Measurements from ENCODE around the gene CAPS. TPM values are rescaled to one million over a fixed set of nuclear protein-coding genes. Genes with fewer than 3 reads are reported as not detected.
"Not testable (repeated sequence)": the region's sequence is repeated elsewhere in the genome, so short reads cannot be mapped to it uniquely, and the experiment has no call there.

The CAPS gene
- total RNA-seq, 4 donors from 2014 or later, result 67.5 to 95.0 (median 77.4) TPM

DNA sequence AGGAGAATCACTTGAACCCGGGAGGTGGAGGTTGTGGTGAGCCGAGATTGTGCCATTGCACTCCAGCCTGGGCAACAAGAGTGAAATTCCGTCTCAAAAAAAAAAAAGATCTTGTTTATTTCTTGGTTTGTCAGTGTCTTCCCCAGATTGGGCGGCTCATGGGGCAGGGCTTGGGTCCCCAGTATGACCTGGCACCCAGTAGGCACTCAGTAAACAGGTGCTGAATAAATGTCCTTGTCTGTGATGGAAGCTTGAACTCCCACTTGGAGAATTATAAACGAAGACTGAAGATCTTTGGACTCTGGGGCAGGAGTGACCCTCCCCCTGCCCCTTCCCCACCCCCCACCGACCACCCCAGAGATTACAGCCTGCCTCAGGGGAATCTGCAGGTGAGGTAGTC is 33.9 kb upstream of the CAPS start:
- peaks cover 0 to 51% of the 10 kb centered on the region in 2 donors for H3K27me3 ChIP-seq
- H3K36me3 ChIP-seq, result no peaks in the 10 kb centered on the region
- WGBS, 2 donors, result 32 to 37% methylated on average over 6 of the region's 6 CpGs
- H3K4me1 ChIP-seq, result peaks cover 0 to 12% (median 0%) of the 10 kb centered on the region in 4 donors
- H3K27ac ChIP-seq, result no peak overlapping the region
- no peaks in the 10 kb centered on the region for H3K9me3 ChIP-seq
- no peak overlapping the region for H3K4me3 ChIP-seq
- TF ChIP-seq POLR2A (IDR thresholded peaks at IDR 0.05) (no peak), EP300 (IDR thresholded peaks at IDR 0.05) (no peak)
- TF ChIP-seq, protein P1, sequence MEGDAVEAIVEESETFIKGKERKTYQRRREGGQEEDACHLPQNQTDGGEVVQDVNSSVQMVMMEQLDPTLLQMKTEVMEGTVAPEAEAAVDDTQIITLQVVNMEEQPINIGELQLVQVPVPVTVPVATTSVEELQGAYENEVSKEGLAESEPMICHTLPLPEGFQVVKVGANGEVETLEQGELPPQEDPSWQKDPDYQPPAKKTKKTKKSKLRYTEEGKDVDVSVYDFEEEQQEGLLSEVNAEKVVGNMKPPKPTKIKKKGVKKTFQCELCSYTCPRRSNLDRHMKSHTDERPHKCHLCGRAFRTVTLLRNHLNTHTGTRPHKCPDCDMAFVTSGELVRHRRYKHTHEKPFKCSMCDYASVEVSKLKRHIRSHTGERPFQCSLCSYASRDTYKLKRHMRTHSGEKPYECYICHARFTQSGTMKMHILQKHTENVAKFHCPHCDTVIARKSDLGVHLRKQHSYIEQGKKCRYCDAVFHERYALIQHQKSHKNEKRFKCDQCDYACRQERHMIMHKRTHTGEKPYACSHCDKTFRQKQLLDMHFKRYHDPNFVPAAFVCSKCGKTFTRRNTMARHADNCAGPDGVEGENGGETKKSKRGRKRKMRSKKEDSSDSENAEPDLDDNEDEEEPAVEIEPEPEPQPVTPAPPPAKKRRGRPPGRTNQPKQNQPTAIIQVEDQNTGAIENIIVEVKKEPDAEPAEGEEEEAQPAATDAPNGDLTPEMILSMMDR (IDR thresholded peaks at IDR 0.05), result no peak
- no peak for DNase-seq (ENCODE audit: low spot score in 2 of 2)

DNA sequence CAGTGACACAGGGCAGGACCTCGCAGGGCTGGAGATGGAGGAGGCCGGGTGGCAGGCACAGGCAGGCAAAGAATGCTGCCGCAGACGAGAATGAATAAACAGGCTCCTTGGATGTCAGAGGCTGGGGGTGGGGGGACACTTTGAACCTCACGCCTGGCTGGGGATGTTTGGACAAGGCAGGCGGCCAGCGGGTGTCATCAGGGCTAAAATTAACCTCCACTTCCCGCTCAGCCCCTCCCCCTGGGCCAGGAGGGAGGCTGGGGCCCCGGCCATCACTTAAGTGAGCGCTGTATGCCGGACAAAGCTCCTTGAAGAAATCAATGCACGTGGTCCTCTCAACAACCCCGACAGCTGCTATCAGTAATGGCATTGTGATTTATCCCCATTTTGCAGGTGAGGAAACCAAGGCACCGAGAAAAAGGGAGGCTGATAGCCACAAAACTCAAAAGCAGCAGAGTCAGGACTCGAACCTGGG is 33.4 kb upstream of the CAPS start:
- DNase-seq (ENCODE audit: low spot score in 2 of 2), result no peak
- peaks cover 0 to 51% of the 10 kb centered on the region in 2 donors for H3K27me3 ChIP-seq
- peaks cover 0 to 12% (median 0%) of the 10 kb centered on the region in 4 donors for H3K4me1 ChIP-seq
- TF ChIP-seq, protein P1 (IDR thresholded peaks at IDR 0.05), result no peak
- TF ChIP-seq EP300 (IDR thresholded peaks at IDR 0.05) (no peak), POLR2A (IDR thresholded peaks at IDR 0.05) (no peak)
- no peaks in the 10 kb centered on the region for H3K9me3 ChIP-seq
- H3K36me3 ChIP-seq, result no peaks in the 10 kb centered on the region
- no peak overlapping the region for H3K4me3 ChIP-seq
- no peak overlapping the region for H3K27ac ChIP-seq
- WGBS, 2 donors, result 13 to 16% methylated on average over 10 to 13 of the region's 15 CpGs

DNA sequence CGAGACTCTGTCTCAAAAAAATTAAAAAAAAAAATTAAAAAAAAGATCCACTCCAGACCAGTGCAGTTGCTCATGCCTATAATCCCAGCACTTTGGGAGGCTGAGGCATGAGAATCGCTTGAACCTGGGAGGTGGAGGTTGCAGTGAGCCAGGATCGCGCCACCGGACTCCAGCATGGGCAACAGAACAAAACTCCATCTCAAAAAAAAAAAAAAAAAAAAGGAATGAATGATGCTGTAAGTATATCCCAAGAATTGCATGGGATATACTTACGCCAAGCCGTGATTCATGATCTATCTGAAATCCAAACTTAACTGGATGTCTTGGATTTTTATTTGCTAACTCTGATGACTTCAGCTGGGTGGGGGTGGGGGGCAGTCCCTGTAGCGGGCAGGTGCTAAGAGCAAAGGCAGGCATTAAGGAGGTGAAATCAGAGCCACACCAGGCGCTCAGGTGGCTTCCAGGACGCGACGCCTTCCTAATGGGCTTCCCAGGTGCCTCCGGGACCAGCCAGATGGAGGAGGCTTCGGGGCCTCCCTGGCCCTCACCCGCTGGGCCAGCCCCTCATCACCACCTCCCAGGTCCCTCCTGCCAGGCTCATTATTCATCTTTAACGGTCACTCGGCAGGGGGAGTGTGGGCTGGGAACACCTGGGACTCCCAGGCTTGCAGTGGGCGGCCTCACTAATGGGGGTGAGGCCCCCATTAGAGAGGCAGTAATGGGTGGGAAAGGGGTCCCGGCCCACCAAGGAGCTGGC is 32.3 kb upstream of the CAPS start:
- WGBS, 2 donors, result 61 to 67% methylated on average over 16 to 19 of the region's 19 CpGs
- TF ChIP-seq POLR2A (IDR thresholded peaks at IDR 0.05) (no peak), EP300 (IDR thresholded peaks at IDR 0.05) (no peak)
- TF ChIP-seq, protein P1 (IDR thresholded peaks at IDR 0.05), result no peak
- Histone ChIP-seq H3K4me1 (peaks cover 0 to 12% (median 0%) of the 10 kb centered on the region in 4 donors), H3K9me3 (no peaks in the 10 kb centered on the region), H3K4me3 (no peak overlapping the region), H3K27me3 (peaks cover 0 to 53% of the 10 kb centered on the region in 2 donors), H3K27ac (no peak overlapping the region), H3K36me3 (no peaks in the 10 kb centered on the region)
- DNase-seq (ENCODE audit: low spot score in 2 of 2), result no peak

DNA sequence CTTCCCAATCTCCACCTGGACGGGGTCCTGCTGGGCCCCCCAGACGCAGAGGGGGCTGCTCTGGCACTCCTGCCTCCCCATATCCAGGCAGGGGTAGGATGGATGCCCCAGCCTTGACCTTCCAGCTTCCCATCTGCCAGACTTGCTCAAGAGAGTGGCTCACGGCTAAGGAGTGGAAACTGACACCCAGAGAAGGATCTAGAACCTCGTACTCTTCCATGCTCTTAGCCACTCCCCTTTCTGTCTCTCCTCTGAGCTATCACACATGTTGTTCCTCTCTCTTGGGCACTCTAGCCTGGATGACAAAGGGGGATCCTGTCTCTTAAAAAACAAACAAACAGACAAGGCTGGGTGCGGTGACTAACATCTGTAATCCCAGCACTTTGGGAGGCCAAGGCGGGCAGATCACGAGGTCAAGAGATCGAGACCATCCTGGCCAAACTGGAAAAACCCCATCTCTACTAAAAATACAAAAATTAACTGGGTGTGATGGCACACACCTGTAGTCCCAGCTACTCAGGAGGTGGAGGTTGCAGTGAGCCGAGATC is 31.6 kb upstream of the CAPS start:
- H3K36me3 ChIP-seq, result no peaks in the 10 kb centered on the region
- H3K4me1 ChIP-seq, result peaks cover 0 to 12% (median 0%) of the 10 kb centered on the region in 4 donors
- no peak overlapping the region for H3K4me3 ChIP-seq
- WGBS, 2 donors, result 69 to 71% methylated on average over 8 to 9 of the region's 9 CpGs
- no peaks in the 10 kb centered on the region for H3K9me3 ChIP-seq
- peaks cover 0 to 51% of the 10 kb centered on the region in 2 donors for H3K27me3 ChIP-seq
- TF ChIP-seq, protein P1 (IDR thresholded peaks at IDR 0.05), result no peak
- no peak for TF ChIP-seq POLR2A (IDR thresholded peaks at IDR 0.05)
- no peak for TF ChIP-seq EP300 (IDR thresholded peaks at IDR 0.05)
- H3K27ac ChIP-seq, result no peak overlapping the region
- no peak for DNase-seq (ENCODE audit: low spot score in 2 of 2)

DNA sequence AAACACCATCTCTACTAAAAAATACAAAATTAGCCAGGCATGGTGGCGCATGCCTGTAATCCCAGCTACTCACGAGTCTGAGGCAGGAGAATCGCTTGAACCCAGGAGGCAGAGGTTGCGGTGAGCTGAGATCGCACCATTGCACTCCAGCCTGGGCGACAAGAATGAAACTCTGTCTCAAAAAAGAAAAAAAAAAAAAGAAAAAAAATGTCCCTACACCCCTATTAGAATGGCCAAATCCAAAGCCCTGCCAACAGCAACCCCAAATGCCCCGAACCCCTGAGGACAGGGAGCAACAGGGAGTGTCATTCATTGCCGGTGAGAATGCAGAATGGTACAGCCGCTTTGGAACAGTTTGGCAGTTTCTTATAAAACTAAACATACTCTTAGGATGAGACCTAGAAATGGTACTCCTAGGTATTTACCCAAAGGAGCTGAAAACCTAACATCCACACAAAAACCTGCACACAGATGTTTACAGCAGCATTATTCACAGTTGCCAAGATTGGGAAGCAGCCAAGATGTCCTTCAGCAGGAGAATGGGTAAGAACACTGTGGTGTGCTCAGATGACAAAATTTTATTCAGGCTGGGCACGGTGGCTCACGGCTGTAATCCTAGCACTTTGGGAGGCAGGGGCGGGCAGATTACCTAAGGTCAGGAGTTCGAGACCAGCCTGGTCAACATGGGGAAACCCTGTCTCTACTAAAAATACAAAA is 30.7 kb upstream of the CAPS start:
- Histone ChIP-seq H3K27me3 (peaks cover 0 to 45% of the 10 kb centered on the region in 2 donors), H3K4me1 (peaks cover 0 to 12% (median 0%) of the 10 kb centered on the region in 4 donors)
- not testable (repeated sequence) for H3K27ac ChIP-seq; DNase-seq (ENCODE audit: low spot score in 2 of 2); H3K9me3 ChIP-seq; H3K36me3 ChIP-seq; H3K4me3 ChIP-seq
- 70 to 72% methylated on average over 13 of the region's 13 CpGs for WGBS, 2 donors

DNA sequence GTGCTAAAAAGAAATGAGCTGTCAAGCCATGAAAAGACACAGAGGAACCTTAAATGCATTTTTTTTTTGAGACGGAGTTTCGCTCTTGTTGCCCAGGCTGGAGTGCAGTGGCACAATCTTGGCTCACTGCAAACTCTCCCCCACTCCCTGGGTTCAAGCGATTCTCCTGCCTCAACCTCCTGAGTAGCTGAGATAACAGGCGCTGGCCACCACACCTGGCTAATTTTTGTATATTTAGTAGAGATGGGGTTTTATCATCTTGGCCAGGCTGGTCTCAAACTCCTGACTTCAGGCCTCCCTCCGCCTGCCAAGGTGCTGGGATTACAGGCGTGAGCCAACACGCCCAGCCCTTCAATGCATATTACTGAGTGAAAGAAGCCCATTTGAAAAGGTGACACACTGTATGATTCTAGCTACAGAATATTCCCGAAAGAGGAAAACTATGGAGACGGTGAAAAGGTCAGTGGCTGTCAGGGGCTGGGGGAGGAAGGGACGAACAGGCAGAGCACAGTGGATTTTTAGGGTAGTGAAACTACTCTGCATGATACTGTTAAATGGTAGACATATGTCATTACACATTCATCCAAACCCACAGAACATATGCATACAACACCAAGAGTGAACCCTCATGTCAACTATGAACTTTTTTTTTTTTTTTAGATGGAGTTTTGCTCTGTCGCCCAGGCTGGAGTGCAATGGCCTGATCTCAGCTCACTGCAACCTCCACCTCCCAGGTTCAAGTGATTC is 29.8 kb upstream of the CAPS start:
- WGBS, 2 donors, result 75 to 80% methylated on average over 11 of the region's 11 CpGs
- H3K27ac ChIP-seq; H3K4me3 ChIP-seq; DNase-seq (ENCODE audit: low spot score in 2 of 2); H3K9me3 ChIP-seq; H3K36me3 ChIP-seq: not testable (repeated sequence)
- H3K27me3 ChIP-seq, result peaks cover 0 to 38% of the 10 kb centered on the region in 2 donors
- H3K4me1 ChIP-seq, result peaks cover 0 to 12% (median 0%) of the 10 kb centered on the region in 4 donors

All from tibial nerve (tissue), 4 donors.